ENCODE data around the gene SLC25A34. TPM values are rescaled to one million over a fixed set of nuclear protein-coding genes. Genes with fewer than 3 reads are reported as not detected.

The SLC25A34 gene
- total RNA-seq, 1 experiment from 2014 or later, result 0.07 TPM

DNA sequence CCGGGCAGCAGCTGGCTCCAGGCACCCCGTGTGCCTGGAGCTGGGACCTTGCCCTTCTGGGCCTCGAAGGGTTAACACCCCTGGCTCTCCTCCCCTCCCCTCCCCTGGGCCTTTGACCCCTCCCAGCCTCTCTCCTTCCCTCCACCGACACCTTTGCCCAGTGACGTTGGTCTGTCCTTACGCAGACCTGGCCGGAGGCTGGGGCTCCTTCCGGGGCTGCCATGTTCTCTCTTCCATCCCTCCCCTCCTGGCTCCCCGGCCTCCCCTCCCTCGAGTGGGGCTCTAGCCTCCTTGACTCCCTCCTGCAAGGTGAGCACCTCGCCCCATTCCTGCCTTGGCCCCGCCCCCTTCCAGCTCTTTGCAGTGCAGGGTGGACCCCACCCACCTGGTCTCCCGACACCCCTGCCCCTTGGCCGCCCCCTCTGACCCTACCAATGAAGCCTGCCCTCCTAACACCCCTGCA, 6.3 kb downstream of the SLC25A34 start, which contains the start of gene TMEM82:
TMEM82 (plus strand) TSS at position 161 of the 463 bp plus-strand sequence; CDS start at position 222, 61 bp downstream.
- no peak for DNase-seq (ENCODE audit: low read depth)
- in situ Hi-C loops (cut with HindIII; ENCODE audit: low pct_unique_long_range_greater_than_20kb, low sequenced_read_pairs), result no loop called here

DNA sequence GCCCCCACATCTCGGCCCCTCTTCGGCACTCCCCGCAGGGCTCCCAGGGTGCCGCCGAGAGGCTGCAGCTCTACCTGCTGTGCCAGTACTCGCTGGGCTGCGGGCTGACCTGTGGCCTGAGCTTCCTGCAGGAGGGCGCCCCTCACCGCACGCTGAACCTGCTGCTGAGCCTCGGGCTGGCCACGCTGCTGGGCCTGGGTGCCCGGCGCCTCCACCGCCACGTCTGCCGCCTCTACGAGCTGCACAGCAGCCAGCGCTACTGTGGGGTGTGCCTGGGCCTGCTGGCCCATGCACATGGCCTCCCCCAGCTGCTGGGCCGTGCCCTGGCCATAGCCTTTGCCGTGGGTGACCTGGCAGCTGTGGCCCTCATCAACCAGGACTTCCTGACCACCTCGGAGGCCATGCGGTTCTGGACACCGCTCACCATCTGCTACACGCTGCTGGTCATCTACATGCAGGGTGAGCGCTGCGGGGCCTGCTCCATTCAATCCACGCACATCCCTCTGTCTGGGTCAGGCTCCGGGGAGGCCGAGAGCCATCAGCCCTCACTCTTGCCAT, 8.1 kb downstream of the SLC25A34 start:
- in situ Hi-C loops (cut with HindIII; ENCODE audit: low pct_unique_long_range_greater_than_20kb, low sequenced_read_pairs), result no loop called here
- no peak for DNase-seq (ENCODE audit: low read depth)

DNA sequence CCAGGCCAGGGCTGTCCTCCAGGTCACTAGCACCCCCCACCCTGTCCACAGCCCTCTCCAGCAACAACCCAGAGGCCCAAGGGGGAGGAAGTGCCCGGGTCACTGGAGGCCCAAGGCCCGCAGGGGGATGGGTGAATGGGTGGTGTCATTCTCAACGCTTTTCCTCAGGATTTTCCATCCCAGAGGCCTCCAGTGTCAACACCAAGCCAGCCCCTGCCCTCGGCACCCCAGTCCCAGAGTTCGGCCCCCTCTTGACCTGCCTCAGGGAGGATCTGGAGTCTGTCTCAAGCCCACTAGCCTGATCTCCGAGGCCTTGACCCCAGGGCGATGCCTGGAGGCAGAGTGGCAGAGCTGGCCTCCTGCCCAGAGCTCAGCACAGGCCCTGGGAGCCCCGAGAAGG, 11.3 kb downstream of the SLC25A34 start:
- in situ Hi-C loops (cut with HindIII; ENCODE audit: low pct_unique_long_range_greater_than_20kb, low sequenced_read_pairs), result no loop called here
- no peak for DNase-seq (ENCODE audit: low read depth)

DNA sequence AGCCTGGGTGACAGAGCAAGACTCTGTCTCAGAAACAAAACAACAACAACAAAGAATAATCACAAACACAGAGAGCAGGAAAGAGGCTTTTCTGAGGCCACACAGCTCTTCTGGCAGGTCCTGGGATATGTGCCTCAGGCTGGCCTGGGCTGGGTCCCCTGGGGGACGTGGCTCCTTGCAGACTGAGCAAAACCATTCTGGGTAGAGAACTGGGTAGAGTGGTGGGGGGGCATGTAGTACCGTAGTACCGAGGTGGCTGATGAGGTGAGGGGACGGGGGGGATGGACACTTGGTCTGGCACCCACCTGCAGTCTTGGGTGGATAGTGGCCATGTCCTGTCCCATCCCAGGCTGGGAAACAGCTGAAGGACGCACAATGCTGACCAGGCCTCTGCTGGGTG, 12.2 kb downstream of the SLC25A34 start:
- in situ Hi-C loops (cut with HindIII; ENCODE audit: low pct_unique_long_range_greater_than_20kb, low sequenced_read_pairs), result no loop called here
- DNase-seq (ENCODE audit: low read depth), result no peak

DNA sequence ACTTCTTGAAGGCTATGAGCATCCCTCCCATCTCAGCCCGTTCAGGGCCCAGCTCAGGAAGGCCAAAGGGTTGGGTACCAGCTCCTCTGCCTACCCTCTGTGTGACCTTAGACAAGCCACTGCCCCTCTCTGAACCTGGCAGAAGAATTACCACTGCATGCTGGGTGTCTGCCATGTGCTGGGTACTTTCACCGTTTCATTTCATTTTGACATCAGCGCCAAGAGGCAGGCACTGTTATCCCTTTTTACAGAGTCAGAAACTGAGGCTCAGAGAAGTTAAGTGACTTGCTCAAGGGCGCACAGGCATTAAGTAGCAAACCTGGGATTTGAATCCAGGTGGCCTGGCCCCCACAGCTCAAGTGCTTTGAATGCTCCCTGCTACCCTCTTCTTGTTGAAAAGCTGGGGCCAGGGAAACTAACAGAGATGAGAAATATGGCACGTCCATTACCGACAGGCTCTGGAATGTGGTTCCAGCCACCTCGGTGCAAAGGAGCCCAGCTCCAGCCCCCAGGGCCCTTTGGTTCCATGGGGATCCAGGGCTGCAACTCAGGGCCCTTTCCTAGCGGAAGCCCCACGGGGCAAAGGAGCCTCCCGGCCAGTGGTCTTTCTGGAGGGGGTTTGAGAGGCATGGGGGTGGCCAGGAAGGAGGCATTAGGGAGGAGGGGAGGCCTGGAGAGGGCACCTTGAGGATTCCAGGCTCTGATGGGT, 12.8 kb downstream of the SLC25A34 start:
- in situ Hi-C loops (cut with HindIII; ENCODE audit: low pct_unique_long_range_greater_than_20kb, low sequenced_read_pairs), result no loop called here
- DNase-seq (ENCODE audit: low read depth), result no peak

DNA sequence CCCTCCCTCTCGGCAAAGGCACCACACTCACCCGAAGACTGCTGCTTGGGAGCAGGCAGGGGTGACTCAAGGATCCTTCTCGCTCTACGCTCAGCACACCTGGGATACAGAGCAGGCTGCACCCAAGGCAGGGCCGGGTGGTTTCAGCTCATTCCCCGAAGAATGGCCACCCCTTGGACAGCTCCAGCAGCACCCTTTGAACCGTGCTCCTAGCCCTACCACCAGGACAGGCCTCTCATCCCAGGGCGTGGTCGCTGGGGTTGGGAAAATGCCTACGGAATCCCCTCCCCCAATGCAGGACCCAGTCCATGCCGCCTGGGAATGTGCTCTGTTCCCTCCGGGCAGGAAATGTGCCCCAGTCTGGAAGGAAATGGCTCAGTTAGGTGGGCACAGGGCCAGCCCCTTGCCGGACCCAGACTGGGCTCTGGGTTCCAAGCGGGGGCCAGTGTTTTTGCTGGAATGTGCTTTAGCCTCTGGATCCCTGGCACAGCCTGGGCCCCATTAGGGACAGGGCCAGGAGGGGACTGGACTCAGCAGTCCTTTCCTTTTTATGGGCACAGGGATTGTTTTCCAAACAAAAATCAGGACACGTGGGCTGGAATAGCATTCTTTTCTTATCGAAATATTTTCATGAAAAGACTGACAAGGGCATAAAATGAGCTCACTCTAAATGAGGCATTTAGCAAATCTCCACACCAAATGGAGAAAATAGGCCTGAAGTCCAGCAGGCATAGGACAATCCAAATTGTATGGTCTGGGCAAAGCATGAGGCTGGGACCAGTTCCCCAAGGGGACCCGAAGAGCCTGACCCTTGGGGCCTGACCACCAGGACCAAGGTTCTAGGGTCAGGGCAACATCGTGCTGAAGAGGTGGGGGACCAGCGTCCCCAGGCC, 13.6 kb downstream of the SLC25A34 start:
- in situ Hi-C loops (cut with HindIII; ENCODE audit: low pct_unique_long_range_greater_than_20kb, low sequenced_read_pairs), result no loop called here
- DNase-seq (ENCODE audit: low read depth), result no peak

DNA sequence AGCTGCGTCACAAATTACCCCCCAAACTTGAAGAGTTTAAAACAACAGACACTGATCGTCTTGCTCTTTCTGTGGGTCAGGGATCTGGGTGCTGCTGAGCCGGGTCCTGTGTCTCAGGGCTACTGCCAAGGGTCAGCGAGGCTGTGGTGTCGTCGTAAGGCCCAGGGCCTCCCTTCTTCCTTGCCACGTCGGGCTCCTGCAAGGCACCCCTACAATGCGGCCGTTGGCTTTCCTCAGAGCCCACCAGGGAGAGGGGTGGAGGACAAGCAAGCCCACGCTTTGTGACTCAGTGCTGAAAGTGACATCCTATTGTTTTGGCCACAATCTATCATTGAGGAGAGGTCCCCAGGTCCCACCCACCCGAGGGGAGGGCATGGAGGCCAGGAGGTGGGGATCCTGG, 14.9 kb downstream of the SLC25A34 start:
- in situ Hi-C loops (cut with HindIII; ENCODE audit: low pct_unique_long_range_greater_than_20kb, low sequenced_read_pairs), result no loop called here
- DNase-seq (ENCODE audit: low read depth), result no peak

DNA sequence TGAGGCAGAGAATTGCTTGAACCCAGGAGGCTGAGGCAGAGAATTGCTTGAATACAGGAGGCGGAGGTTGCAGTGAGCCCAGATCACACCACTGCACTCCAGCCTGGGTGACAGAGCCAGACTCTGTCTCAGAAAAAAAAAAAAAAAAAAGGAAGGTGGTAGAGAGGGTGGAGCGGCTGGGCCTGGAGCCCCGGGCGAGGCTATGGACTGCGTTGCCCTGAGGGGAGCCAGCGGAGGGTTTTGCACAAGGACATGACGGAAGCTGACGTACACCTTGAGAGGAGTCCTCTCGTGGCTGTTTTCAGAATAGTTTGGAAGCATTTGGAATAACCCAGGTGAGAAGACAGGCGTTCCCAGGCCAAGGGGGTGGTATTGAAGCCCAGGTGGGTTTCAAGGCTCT, 15.7 kb downstream of the SLC25A34 start:
- no peak for DNase-seq (ENCODE audit: low read depth)
- in situ Hi-C loops (cut with HindIII; ENCODE audit: low pct_unique_long_range_greater_than_20kb, low sequenced_read_pairs), result no loop called here

DNA sequence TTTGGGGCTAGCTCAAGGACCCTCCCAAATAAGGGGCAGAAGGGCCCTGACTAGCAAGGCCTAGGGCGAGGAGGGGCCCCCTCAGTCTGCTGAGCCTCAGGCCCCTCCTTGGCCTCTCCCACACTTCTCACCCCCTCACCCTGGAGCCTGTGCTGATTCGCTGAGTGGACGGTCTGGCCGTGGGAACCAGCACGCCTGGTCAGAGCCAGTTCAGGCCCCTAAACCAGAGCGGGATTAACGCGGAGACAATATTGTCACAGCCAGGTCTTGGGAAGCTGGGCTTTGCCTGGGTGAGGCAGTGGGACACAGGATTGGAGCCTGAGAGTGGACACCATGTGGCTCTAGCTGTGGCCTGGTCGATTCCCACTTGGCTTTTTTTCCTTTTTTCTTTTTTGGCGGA, 17.7 kb downstream of the SLC25A34 start:
- in situ Hi-C loops (cut with HindIII; ENCODE audit: low pct_unique_long_range_greater_than_20kb, low sequenced_read_pairs), result no loop called here

DNA sequence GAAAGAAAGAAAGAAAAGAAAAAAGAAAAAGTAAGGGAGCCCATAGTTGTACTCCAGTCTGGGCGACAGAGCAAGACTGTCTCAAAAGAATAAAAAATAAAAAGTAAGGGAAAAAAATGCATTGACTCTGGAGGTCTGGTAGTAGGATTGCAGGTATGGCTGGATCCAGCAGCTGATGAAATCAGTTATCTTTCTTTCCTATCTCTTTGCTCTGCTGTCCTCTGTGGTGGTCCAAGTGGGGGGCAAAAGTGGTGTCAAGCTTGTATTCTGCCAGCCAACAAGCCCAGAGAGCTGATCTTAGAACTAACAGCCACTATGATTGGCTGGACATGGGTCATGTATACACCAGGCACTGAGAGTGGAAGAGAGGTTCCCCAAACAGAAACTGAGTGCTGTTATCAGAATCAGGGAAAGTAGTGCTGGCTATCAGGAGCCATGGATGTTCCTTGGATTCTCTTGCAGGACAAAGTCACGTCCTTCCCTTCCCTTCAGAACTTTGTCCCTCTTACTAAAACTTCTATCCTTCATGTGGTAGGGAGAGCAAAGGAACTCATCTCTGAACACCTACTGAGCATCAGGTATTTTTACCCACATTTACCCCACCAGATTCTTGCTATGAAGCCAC, 19.1 kb downstream of the SLC25A34 start:
- in situ Hi-C loops (cut with HindIII; ENCODE audit: low pct_unique_long_range_greater_than_20kb, low sequenced_read_pairs), result no loop called here

More for the DNA sequence above, 17.7 kb downstream of the SLC25A34 start:
- no peak for DNase-seq (ENCODE audit: low read depth)

DNA sequence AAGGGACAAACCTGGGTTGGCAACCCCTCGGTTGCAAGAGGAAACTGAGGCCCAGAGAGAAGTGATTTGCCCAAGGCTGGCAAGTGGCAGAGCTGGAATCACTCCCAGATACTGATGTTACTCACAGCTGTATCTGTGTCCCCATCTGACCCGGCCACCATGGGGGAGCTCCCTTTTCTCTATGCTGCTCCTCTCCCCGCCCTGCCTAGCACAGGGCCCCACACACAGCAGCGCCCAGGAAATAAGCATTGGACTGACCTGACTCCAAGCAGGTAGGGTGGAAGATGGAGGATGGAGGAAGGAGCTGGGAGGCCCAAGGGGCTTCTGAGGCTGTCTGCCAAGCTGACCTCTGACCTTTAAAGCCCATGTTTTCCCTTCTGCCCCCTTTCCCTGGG, 19.6 kb downstream of the SLC25A34 start:
- in situ Hi-C loops (cut with HindIII; ENCODE audit: low pct_unique_long_range_greater_than_20kb, low sequenced_read_pairs), result no loop called here

More for the DNA sequence above, 19.1 kb downstream of the SLC25A34 start:
- DNase-seq (ENCODE audit: low read depth), result no peak

DNA sequence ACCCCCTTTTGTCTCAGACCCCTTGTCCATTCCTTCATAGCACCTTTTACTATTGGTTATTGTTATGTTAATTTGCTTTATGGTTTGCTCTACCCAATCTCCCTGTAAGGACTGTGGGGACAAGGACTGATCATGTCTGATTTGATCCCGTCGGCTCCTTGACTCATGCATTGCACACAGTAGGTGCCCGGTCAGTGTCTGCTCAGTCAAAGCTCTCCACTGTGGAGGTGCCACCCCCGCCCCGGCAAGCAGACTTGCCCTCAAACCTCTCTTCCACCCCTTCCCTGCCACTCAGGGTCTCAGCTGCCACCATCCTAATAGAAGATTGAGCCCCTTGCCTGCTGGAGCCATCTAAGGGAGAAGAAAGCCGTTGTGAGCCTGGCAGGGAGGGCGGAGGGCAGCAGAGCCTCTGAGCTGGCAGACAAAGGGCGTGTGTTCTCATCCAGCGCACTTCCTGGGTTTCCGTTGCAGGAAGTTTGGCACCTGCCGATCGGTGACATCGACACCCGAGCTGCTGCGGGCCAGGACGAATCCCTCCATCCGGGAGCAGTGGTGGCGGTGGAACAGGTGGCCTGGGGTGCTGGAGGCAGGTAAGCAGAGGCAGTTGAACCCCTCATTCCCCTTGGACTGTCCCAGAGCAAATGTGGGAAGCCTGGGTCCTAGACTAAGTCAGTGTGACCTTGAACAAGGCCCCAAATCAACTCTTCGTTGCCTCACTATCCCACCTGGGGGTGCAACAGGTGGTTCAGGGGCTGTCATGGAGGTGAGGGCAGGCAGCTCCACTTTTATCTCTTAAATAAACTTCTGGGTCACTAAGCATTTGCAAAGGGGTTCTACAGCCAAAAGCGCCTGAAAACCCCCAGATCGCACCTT, 20.3 kb downstream of the SLC25A34 start:
- no peak for DNase-seq (ENCODE audit: low read depth)
- in situ Hi-C loops (cut with HindIII; ENCODE audit: low pct_unique_long_range_greater_than_20kb, low sequenced_read_pairs), result no loop called here

More for the DNA sequence above, 19.6 kb downstream of the SLC25A34 start:
- DNase-seq (ENCODE audit: low read depth), result no peak

DNA sequence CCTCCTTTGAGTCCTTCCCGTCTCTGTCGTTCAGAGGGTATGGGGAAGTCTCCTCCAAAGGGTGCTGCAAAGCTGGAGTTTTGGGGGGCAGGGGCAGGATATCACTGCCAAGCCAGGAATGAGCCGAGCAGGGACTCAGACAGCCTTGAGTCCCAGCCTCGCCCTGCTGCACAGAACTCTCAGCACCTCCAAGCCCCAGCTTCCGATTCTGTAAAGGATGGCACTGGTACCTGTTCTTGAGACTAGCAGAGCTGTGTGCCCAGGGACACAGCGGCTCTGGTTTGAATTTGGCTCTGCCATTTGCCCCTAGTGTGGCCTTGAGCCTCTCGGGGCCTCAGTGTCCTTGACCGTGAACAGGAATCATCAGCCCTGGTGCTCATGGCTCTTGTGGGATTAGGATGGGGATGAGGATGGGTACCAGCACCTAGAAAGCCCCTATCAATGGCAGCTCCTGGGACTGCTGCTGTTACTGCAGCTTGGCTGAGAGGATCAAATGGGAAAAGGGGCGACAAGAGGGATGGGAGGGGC, 21.0 kb downstream of the SLC25A34 start:
- DNase-seq (ENCODE audit: low read depth), result no peak
- in situ Hi-C loops (cut with HindIII; ENCODE audit: low pct_unique_long_range_greater_than_20kb, low sequenced_read_pairs), result no loop called here

DNA sequence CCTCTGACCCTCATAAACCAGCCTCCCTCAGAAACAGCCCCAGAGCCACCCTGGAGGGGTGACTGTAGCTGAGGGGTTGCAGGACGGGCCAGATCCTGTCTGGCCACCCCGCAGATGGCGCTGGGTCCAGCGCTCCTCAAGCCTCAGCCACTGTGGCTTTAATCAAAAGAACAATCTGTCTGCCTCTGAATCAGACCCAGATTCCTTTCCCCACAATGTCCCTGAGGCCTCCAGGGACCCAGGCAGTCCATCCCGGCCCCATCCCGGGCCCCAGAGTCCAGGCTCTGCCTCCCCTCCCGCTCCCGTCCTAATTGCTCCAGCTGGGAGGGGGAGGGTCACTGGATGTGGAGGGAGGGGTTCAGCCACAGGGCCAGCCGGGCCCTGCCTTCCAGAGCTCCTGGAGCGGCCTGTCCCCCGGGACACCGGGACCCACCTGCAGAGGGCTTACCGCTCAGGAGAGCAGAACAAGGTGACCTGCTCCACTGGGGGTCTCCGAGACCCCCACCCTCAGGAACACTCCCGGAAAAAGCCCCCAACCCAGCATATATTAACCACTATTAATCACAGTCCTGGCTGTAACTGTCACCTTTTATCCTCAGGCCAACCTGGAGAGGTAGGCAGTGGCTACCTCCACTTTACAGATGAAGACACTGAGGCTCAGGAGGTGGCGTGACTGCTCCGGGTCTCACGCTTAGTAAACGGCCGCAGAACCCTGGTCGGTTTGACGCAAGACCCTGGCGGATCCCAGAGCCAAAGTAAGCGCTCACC, 21.7 kb downstream of the SLC25A34 start:
- no peak for DNase-seq (ENCODE audit: low read depth)
- in situ Hi-C loops (cut with HindIII; ENCODE audit: low pct_unique_long_range_greater_than_20kb, low sequenced_read_pairs), result no loop called here

DNA sequence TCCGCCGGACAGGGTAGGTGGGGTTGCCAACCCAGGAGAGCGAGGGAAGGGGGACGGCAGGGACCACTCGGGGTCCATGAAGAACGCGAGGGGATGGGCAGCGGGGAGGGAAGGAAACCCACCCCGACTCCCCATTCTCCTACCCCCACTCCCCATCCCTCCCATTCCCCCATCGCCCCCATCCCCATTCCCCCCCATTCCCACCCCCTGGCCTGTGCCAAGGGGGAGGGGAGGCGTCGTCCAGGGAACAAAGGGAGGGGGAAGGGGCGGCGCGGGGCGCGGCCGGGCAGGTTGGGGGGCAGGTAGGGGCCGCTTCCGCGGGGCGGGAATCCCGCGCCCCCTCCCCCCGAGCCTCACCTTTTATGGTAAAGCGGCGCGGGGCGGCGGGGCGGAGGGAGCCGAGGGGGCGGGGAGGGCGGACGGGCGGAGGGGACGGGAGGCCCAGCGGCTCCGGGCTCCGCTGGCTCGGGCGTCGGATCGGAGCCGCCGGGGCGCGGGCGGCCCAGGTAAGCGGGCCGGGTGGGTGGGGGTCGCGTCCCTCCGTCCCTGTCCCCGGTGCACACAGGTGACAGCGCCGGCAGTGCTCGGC, 22.4 kb downstream of the SLC25A34 start, which contains the start of gene FBLIM1:
FBLIM1 (plus strand) TSS at position 453 of the 589 bp plus-strand sequence. CDS start 6,189 bp downstream, outside the sequence.
- in situ Hi-C loops (cut with HindIII; ENCODE audit: low pct_unique_long_range_greater_than_20kb, low sequenced_read_pairs), result no loop called here
- no peak for DNase-seq (ENCODE audit: low read depth)

DNA sequence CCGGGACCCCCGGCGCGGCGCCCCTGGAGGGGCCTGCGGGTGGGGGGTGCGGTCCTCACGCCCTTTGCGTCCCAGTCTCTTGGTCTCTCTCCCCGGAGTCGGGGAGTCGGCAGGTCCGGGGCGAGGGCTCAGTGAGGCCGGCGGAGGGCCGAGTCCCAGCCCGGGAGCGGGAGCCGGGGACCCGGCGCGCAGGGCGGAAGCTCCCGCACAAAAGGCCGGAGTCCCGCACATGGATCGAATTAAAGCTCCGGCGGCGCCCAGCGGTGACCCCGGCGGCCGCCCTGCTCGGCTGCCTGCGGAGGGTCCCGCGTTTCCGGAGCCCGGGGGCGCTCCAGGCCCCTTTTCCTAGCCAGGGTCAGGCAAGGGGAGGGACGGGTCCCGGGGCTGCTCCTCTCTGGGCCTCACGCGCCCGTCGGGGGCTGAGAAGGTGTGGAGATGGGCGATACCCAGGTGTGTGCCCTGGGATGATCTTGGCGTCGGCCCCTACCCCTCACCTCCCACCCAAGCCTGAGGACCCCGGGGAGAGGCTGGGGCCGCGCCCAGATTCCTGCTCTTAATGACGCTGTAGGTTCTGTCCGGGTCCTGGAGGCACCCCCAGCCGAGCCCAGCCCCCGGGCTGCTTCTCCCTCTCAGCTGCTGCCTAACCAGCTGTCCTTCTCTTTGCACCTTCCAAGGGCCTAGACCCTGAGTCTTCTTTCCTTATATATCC, 23.0 kb downstream of the SLC25A34 start:
- in situ Hi-C loops (cut with HindIII; ENCODE audit: low pct_unique_long_range_greater_than_20kb, low sequenced_read_pairs), result no loop called here
- no peak for DNase-seq (ENCODE audit: low read depth)
